Activated CD8-positive, alpha-beta memory T cell treated with anti-CD3 and anti-CD28 coated beads, Interleukin-2, amount 50 U/mL, for 1 hour (primary cell): Measurements from ENCODE around the gene SCFD2.
"Not testable (repeated sequence)": the region's sequence is repeated elsewhere in the genome, so short reads cannot be mapped to it uniquely, and the experiment has no call there.

ENCODE experiments used
- DNase-seq: peaks from one replicate; pipeline ENCODE4 v3.0.0-alpha.2; 2020; ENCODE audit errors: extremely low read depth

The SCFD2 gene

GRCh38 chr4:53050361-53050774, 315.5 kb downstream of the SCFD2 start:
- no peak for DNase-seq

GRCh38 chr4:53049528-53049927, 316.3 kb downstream of the SCFD2 start:
- no peak for DNase-seq

- no peak for DNase-seq
Observed at GRCh38 chr4:53044651-53044960, 321.3 kb downstream of the SCFD2 start.

- no peak for DNase-seq
Observed at GRCh38 chr4:53043891-53044650, 321.8 kb downstream of the SCFD2 start.

GRCh38 chr4:53043055-53043454, 322.8 kb downstream of the SCFD2 start:
- no peak for DNase-seq

- no peak for DNase-seq
Observed at GRCh38 chr4:53040851-53041250, 325.0 kb downstream of the SCFD2 start.

GRCh38 chr4:53040459-53040815, 325.4 kb downstream of the SCFD2 start:
- DNase-seq, result no peak

GRCh38 chr4:53039741-53040458, 326.0 kb downstream of the SCFD2 start:
- no peak for DNase-seq

GRCh38 chr4:53037892-53038291, 328.0 kb downstream of the SCFD2 start:
- no peak for DNase-seq

GRCh38 chr4:53032908-53033307, 333.0 kb downstream of the SCFD2 start:
- not testable (repeated sequence) for DNase-seq

GRCh38 chr4:53026233-53026632, 339.6 kb downstream of the SCFD2 start:
- DNase-seq, result no peak

- no peak for DNase-seq
Observed at GRCh38 chr4:53023677-53024299, 342.1 kb downstream of the SCFD2 start.

- DNase-seq, result no peak
Observed at GRCh38 chr4:53022513-53023100, 343.3 kb downstream of the SCFD2 start.

- no peak for DNase-seq
Observed at GRCh38 chr4:53021754-53022512, 343.9 kb downstream of the SCFD2 start.

- no peak for DNase-seq
Observed at GRCh38 chr4:53019485-53020382, 346.1 kb downstream of the SCFD2 start.

- DNase-seq, result no peak
Observed at GRCh38 chr4:53018471-53018870, 347.4 kb downstream of the SCFD2 start.

- no peak for DNase-seq
Observed at GRCh38 chr4:53016099-53016820, 349.6 kb downstream of the SCFD2 start.

GRCh38 chr4:53015681-53016080, 350.2 kb downstream of the SCFD2 start:
- no peak for DNase-seq

GRCh38 chr4:53014881-53015280, 351.0 kb downstream of the SCFD2 start:
- DNase-seq, result no peak
